ENCODE measurements around the gene FXYD1. TPM values are rescaled to one million over a fixed set of nuclear protein-coding genes. Genes with fewer than 3 reads are reported as not detected.
"Not testable (repeated sequence)": the region's sequence is repeated elsewhere in the genome, so short reads cannot be mapped to it uniquely, and the experiment has no call there.

Gene FXYD1
- total and polyA plus RNA-seq, 12 donors, result 251 to 819 (median 578) TPM

DNA sequence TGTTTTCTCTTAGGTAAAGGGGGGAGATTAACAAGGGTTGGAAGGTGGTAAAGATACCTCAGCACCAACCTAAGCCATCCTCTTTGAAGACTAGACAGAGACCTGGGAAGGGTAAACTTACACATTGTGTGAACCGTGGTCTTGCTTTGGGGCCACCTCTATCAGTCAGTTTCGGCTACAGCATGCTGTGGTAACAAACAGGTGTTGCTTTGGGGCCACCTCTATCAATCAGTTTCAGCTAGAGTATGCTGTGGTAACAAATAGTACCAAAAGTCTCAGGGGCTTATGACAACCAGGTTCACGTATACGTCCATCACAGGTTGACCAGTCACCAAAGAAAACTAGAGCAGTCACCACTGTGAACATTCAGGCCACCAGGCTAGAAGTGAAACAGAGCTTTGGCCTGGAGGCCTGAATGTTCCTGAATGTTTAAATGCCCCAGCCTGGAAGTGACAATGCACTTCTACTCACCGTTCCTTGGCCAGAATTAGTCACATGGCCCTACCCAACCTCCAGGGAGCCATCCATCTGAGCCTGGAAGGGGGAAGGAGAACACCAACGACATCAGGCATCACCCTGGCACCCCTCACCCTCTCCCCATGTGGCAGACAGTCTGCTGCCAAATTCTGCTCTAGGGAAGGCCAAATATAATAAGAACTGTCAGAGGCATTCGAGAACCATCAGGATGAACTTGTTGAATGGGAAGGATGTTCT is 8.3 kb downstream of the FXYD1 start:
- intact Hi-C loops (cut with DNase I), result no loop called here
- DNase-seq, result no peak
- peaks cover 0 to 29% (median 18%) of the 10 kb centered on the region in 9 donors for H3K4me1 ChIP-seq
- H3K9me3 ChIP-seq, result no peaks in the 10 kb centered on the region
- H3K4me3 ChIP-seq, result no peak overlapping the region
- 72 to 77% methylated on average over 7 of the region's 7 CpGs for WGBS, 2 donors
- H3K27me3 ChIP-seq, result peaks cover 0 to 33% (median 4%) of the 10 kb centered on the region in 7 donors
- H3K27ac ChIP-seq, result no peak overlapping the region
- no peaks in the 10 kb centered on the region for H3K36me3 ChIP-seq
- TF ChIP-seq, protein P1, sequence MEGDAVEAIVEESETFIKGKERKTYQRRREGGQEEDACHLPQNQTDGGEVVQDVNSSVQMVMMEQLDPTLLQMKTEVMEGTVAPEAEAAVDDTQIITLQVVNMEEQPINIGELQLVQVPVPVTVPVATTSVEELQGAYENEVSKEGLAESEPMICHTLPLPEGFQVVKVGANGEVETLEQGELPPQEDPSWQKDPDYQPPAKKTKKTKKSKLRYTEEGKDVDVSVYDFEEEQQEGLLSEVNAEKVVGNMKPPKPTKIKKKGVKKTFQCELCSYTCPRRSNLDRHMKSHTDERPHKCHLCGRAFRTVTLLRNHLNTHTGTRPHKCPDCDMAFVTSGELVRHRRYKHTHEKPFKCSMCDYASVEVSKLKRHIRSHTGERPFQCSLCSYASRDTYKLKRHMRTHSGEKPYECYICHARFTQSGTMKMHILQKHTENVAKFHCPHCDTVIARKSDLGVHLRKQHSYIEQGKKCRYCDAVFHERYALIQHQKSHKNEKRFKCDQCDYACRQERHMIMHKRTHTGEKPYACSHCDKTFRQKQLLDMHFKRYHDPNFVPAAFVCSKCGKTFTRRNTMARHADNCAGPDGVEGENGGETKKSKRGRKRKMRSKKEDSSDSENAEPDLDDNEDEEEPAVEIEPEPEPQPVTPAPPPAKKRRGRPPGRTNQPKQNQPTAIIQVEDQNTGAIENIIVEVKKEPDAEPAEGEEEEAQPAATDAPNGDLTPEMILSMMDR (IDR thresholded peaks at IDR 0.05), result no peak
- no peak for ATAC-seq

DNA sequence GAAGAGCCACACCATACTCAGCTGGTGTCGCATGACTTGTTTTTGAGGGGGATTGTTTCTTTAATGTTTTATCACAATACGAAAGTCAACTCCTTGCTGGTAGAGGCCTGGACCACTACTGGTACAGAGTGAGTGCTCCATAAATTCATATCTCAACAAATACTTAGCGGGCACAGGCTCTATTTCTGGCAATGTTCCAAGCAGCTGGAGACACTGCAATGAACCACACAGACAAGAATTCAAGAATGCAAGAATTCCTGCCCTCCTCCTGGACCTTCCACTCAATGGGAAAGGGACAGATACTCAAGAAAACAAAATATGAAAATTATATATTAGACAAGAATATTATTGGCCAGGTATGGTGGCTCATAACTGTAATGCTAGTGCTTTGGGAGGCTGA is 10.8 kb downstream of the FXYD1 start:
- TF ChIP-seq, protein P1 (IDR thresholded peaks at IDR 0.05), result no peak
- no peaks in the 10 kb centered on the region for H3K9me3 ChIP-seq
- H3K27ac ChIP-seq, result no peak overlapping the region
- WGBS, 2 donors, result 86 to 87% methylated on average over 3 of the region's 3 CpGs
- DNase-seq, result no peak
- peaks cover 0 to 18% (median 13%) of the 10 kb centered on the region in 7 donors for H3K27me3 ChIP-seq
- no peak overlapping the region for H3K4me3 ChIP-seq
- peaks cover 0 to 25% (median 15%) of the 10 kb centered on the region in 9 donors for H3K4me1 ChIP-seq
- H3K36me3 ChIP-seq, result no peaks in the 10 kb centered on the region
- intact Hi-C loops (cut with DNase I), result no loop called here
- no peak for ATAC-seq

DNA sequence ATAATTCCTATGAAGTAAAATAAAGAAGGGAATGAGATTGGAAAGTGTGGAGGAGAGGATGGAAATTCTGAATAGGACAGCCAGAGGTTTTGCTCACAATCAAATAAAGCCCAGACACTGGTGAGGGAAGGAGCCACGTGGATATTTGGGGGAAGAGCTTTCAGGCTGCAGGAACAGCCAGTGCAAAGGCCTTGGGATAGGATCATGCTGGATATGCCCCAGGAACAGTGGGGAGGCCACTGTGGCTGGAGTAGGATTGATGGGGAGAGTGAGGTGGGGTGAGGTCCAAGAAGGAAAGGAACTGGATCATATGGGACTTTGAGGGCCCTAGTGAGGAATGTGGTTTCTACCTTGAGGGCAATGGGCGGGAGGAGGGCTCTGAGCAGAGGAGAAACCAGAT is 11.8 kb downstream of the FXYD1 start:
- Histone ChIP-seq H3K27ac (no peak overlapping the region), H3K36me3 (no peaks in the 10 kb centered on the region), H3K4me3 (no peak overlapping the region), H3K4me1 (peaks cover 0 to 28% (median 18%) of the 10 kb centered on the region in 9 donors), H3K9me3 (no peaks in the 10 kb centered on the region), H3K27me3 (peaks cover 0 to 27% (median 11%) of the 10 kb centered on the region in 7 donors)
- no peak for DNase-seq
- TF ChIP-seq, protein P1 (IDR thresholded peaks at IDR 0.05), result no peak
- 76 to 79% methylated on average over 2 of the region's 2 CpGs for WGBS, 2 donors
- intact Hi-C loops (cut with DNase I), result loop anchor here in 2 of 10 donors (5.0 to 10.0 kb wide), 2 partner anchors 97 to 104 kb away; partner anchors contain the start of gene LSR (in 1 of the 2)
- no peak for ATAC-seq

DNA sequence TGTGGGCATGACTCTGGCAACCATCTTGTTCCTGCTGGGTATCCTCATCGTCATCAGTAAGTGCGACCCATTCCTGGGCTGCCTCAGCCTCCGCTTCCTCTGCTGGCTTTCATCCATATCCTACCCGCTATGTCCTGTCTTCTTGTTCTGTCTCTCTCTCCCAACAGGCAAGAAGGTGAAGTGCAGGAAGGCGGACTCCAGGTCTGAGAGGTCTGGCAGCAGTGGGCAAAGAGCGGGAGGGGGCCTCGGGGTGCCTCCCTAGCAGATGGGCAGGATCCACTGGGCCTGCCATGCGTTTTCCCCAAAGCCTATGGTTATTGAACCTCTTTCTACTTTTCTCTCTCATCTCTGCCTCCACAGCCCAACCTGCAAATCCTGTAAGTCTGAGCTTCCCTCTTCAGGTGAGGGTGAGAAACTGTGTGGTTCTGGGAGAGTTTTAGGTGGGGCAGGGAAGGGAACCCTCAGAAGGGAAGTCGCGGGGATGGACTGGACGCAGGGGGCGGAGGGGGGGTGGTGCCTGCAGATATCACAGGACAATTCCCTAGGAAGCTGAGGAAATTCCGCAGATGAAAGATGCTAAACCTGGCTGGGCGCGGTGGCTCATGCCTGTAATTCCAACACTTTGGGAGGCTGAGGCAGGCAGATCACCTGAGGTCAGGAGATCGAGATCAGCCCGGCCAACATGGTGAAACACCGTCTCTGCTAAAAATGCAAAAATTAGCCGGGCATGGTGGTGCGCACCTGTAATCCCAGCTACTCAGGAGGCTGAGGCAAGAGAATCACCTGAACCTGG is 12.8 kb downstream of the FXYD1 start:
- DNase-seq, result no peak
- Histone ChIP-seq H3K27me3 (peaks cover 0 to 31% (median 17%) of the 10 kb centered on the region in 7 donors), H3K4me3 (no peak overlapping the region), H3K36me3 (no peaks in the 10 kb centered on the region), H3K27ac (no peak overlapping the region), H3K9me3 (no peaks in the 10 kb centered on the region), H3K4me1 (peaks cover 0 to 38% (median 24%) of the 10 kb centered on the region in 9 donors)
- ATAC-seq, result no peak
- TF ChIP-seq, protein P1 (IDR thresholded peaks at IDR 0.05), result no peak
- WGBS, 2 donors, result 81% methylated on average over 20 of the region's 20 CpGs
- intact Hi-C loops (cut with DNase I), result loop anchor here in 2 of 10 donors (5.0 to 10.0 kb wide), 2 partner anchors 96 to 103 kb away; partner anchors contain the start of gene LSR (in 1 of the 2)

- peaks cover 0 to 31% (median 17%) of the 10 kb centered on the region in 7 donors for H3K27me3 ChIP-seq
- not testable (repeated sequence) for H3K4me3 ChIP-seq
Measured at GRCh38 chr19:35153129-35153522, 14.5 kb downstream of the FXYD1 start.

More at GRCh38 chr19:35153129-35153522, 14.5 kb downstream of the FXYD1 start:
- Histone ChIP-seq H3K36me3 (peaks cover 0 to 15% (median 0%) of the 10 kb centered on the region in 9 donors), H3K4me1 (peaks cover 0 to 38% (median 24%) of the 10 kb centered on the region in 9 donors)
- DNase-seq, ATAC-seq, H3K9me3 ChIP-seq, H3K27ac ChIP-seq: not testable (repeated sequence)
- WGBS, 2 donors, result 70 to 74% methylated on average over 10 of the region's 10 CpGs
- intact Hi-C loops (cut with DNase I), result loop anchor here in 2 of 10 donors (5.0 to 10.0 kb wide), 2 partner anchors 94 to 102 kb away; partner anchors contain the start of gene LSR (in 1 of the 2)

Data from heart right ventricle (tissue), 16 donors.